ENCODE measurements around the gene KCNQ2. TPM values are rescaled to one million over a fixed set of nuclear protein-coding genes. Genes with fewer than 3 reads are reported as not detected.

KCNQ2 gene
- total RNA-seq, 2 donors from 2014 or later = 0.46 to 35.6 TPM

GRCh38 chr20:63421094-63421692 is 51.3 kb downstream of the KCNQ2 start:
- H3K4me3 ChIP-seq = no peak overlapping the region
- TF ChIP-seq POLR2AphosphoS5 (IDR thresholded peaks at IDR 0.05) (no peak), CTCF (IDR thresholded peaks at IDR 0.05) (no peak)
- intact Hi-C loops (cut with DNase I) = no loop called here
- DNase-seq (ENCODE audit: low spot score) = no peak
- peaks cover 3% of the 10 kb centered on the region for H3K27me3 ChIP-seq (replicated peaks; ENCODE audit: insufficient read depth)
- H3K36me3 ChIP-seq = no peaks in the 10 kb centered on the region
- H3K27ac ChIP-seq = no peak overlapping the region
- 80% methylated on average over 29 of the region's 29 CpGs for WGBS
- H3K4me1 ChIP-seq (replicated peaks) = no peaks in the 10 kb centered on the region
- no peaks in the 10 kb centered on the region for H3K9me3 ChIP-seq

DNA sequence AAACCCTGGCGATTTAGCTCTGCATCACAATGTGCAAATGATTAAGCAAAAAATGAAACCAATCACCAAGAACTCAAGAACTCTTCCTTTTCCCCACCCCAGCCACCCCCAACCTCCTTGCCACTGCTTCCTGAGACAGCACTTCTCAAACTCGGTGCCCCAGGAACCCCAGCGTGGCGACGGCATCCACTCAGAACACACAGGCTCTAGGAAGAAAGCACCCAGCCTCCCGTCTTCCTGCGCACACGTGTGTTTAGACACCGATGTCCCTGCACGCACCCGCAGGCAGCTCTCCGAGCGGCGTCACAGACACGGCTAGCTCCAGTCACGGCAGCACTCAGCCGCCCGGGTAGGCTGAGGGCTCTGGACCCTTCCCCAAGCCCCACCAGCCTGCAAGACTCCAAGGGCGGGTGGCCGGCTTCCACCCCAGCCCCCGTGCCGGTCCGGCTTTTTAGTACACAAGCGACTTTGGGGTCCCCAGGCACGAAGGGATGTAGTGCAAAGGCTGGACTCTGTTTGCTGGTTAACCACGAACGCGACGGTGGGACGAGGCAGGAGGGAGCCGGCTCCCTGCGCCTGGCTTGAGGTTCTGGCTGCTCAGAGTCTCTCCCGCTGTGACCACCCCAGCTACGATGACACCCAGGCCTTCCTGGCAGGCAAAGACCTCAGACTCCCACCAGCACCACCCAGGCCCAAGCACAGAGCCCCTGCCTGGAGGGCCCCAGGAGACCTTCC is 51.9 kb downstream of the KCNQ2 start:
- no peak overlapping the region for H3K27ac ChIP-seq
- 84% methylated on average over 34 of the region's 34 CpGs for WGBS
- TF ChIP-seq POLR2AphosphoS5 (IDR thresholded peaks at IDR 0.05) = no peak
- no peak for TF ChIP-seq CTCF (IDR thresholded peaks at IDR 0.05)
- no peak for TF ChIP-seq POLR2A (IDR thresholded peaks at IDR 0.05)
- no peaks in the 10 kb centered on the region for H3K36me3 ChIP-seq
- H3K4me1 ChIP-seq (replicated peaks) = no peaks in the 10 kb centered on the region
- intact Hi-C loops (cut with DNase I) = no loop called here
- H3K27me3 ChIP-seq (replicated peaks; ENCODE audit: insufficient read depth) = peaks cover 9% of the 10 kb centered on the region
- no peak overlapping the region for H3K4me3 ChIP-seq
- no peak for DNase-seq (ENCODE audit: low spot score)
- no peaks in the 10 kb centered on the region for H3K9me3 ChIP-seq

- intact Hi-C loops (cut with DNase I) = no loop called here
- Histone ChIP-seq H3K36me3 (no peaks in the 10 kb centered on the region), H3K9me3 (no peaks in the 10 kb centered on the region), H3K27me3 (replicated peaks; ENCODE audit: insufficient read depth) (peaks cover 9% of the 10 kb centered on the region), H3K4me1 (replicated peaks) (no peaks in the 10 kb centered on the region), H3K4me3 (no peak overlapping the region), H3K27ac (no peak overlapping the region)
- TF ChIP-seq CTCF (IDR thresholded peaks at IDR 0.05) = no peak
- TF ChIP-seq POLR2A (IDR thresholded peaks at IDR 0.05) = no peak
- no peak for TF ChIP-seq POLR2AphosphoS5 (IDR thresholded peaks at IDR 0.05)
- 84% methylated on average over 23 of the region's 24 CpGs for WGBS
- no peak for DNase-seq (ENCODE audit: low spot score)
These were observed 53.2 kb downstream of the KCNQ2 start for GRCh38 chr20:63419299-63419698.

- Histone ChIP-seq H3K27me3 (replicated peaks; ENCODE audit: insufficient read depth) (peaks cover 9% of the 10 kb centered on the region), H3K27ac (no peak overlapping the region), H3K9me3 (no peaks in the 10 kb centered on the region), H3K4me3 (no peak overlapping the region), H3K36me3 (no peaks in the 10 kb centered on the region), H3K4me1 (replicated peaks) (no peaks in the 10 kb centered on the region)
- TF ChIP-seq POLR2AphosphoS5 (IDR thresholded peaks at IDR 0.05) = no peak
- no peak for TF ChIP-seq POLR2A (IDR thresholded peaks at IDR 0.05)
- TF ChIP-seq CTCF (IDR thresholded peaks at IDR 0.05) = no peak
- intact Hi-C loops (cut with DNase I) = no loop called here
- DNase-seq (ENCODE audit: low spot score) = no peak
- WGBS = 71% methylated on average over 16 of the region's 16 CpGs
These were observed 53.8 kb downstream of the KCNQ2 start for GRCh38 chr20:63418617-63419016.

GRCh38 chr20:63417738-63418120 is 54.7 kb downstream of the KCNQ2 start:
- intact Hi-C loops (cut with DNase I) = no loop called here
- Histone ChIP-seq H3K27ac (no peak overlapping the region), H3K36me3 (no peaks in the 10 kb centered on the region), H3K4me1 (replicated peaks) (no peaks in the 10 kb centered on the region), H3K27me3 (replicated peaks; ENCODE audit: insufficient read depth) (peaks cover 9% of the 10 kb centered on the region), H3K9me3 (no peaks in the 10 kb centered on the region), H3K4me3 (no peak overlapping the region)
- no peak for TF ChIP-seq POLR2AphosphoS5 (IDR thresholded peaks at IDR 0.05)
- WGBS = 54% methylated on average over 21 of the region's 23 CpGs
- no peak for DNase-seq (ENCODE audit: low spot score)

Measured in prostate gland (tissue), 2 donors.